Left ventricle myocardium superior (tissue), 1 donor: Measurements from ENCODE around the gene SLC30A7. TPM values are rescaled to one million over a fixed set of nuclear protein-coding genes. Genes with fewer than 3 reads are reported as not detected.

Source experiments
- ATAC-seq: fragments of 200-7000 bp; cut with Tn5 transposase; one replicate; pipeline ENCODE4 v1.9.1; 2020; ENCODE audit warnings: mild to moderate bottlenecking, moderate library complexity
- DNase-seq: peaks from one replicate; pipeline ENCODE4 v3.0.0-alpha.2; 2020
- intact Hi-C: fragments of 100-400 bp; cut with micrococcal nuclease; formaldehyde crosslinking; loops from one replicate; pipeline ENCODE4 v1.11.0; 2022
- total RNA-seq: library from RNA; stranded (reverse); fragmentation: NEBNext Ultra II Directional; extraction: Animal tissue kit (Norgen Biotek cat#: 25700); gene quantifications from one replicate; pipeline ENCODE4 v1.2.1, GENCODE V29; 2021
- donor health status: DM: no; HTN: yes; CAD: no; lungs with severe emphysema.

SLC30A7 gene
- total RNA-seq, 1 donor from 2014 or later = 3.5 TPM

DNA sequence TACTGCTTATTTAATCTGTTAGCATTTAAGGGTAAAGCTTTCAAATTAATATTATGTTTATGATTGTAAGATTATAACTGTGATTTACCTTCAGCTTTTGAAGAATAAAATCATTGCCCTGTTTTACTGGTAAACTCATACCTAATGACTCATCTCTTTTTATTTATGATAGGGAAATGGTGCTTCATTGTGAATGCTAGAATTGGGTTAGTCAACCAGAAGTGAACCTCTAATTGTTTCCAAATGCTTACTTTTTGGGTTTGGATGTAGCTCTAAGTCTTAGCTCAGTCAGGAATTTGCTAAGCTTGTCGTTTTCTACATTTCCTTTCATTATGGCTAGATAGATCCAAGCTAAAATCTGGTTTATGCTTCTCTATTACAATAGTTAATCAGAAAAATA lies 59.4 kb downstream of the SLC30A7 start:
- intact Hi-C loops = no loop called here
- ATAC-seq (no peak), DNase-seq (no peak)

DNA sequence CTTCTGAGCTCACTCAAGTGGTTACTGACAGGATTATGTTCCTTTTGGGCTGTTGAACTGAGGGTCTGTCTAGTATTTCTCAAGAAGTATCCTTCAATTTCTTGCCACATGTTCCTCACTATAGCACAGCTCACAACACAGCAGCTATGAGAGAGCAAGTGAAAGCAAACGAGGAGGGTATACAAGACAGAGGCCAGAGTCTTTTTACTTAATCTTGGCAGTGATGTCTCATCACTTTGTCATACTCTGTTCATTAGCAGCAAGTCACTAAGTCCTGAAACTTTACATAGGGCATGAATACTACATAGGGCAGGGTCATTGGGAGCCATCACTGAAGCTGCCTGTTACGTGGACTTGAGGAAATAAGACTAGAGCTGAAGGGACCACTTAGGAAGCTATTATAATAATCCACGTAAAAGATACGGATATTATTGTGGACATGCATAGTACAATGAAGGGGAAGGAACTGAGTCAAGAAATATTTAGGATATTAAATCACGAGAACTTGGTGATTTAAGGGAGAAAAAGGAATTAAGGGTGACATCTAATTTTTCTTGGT lies 63.7 kb downstream of the SLC30A7 start:
- DNase-seq (no peak), ATAC-seq (no peak)

DNA sequence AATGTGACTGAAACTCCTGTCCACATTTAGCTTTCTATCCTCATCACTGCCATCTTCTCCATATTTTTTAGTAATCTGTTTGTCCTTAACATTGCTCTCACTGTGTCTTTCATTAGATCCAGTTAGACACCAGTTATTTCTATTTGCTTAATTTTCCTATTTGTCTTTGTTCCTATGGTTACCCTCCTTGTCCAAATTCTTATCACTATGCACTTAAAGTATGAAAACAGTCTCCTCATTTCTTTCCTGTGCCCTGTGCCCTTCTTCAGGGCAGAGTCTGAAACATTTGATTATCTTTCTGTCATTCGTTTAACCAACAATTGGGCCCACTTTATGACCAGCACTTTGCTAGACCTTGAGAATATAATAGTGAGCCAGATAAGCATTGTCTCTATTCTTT lies 64.2 kb downstream of the SLC30A7 start:
- DNase-seq (no peak), ATAC-seq (no peak)
- intact Hi-C loops = no loop called here

More for the DNA sequence above, 63.7 kb downstream of the SLC30A7 start:
- intact Hi-C loops = no loop called here

DNA sequence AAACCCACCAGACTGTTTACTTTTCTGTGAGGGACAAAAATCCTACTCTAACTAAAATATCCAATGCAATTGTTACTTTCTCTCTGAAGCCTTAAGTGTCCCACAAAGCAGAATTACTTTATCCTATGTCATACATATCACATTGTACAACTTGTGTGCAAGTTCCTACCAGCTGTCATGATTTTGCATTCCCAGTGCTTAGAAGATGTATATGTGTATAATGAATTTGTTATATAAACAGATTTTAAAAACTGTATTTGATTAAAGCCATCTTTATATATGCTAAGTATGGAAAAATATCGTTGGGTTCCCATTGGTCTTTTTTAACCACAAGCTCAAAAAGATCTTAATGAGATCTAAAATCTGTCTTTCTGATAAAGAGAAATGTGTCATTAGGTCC lies 72.7 kb downstream of the SLC30A7 start:
- intact Hi-C loops = no loop called here
- ATAC-seq = no peak
- no peak for DNase-seq

DNA sequence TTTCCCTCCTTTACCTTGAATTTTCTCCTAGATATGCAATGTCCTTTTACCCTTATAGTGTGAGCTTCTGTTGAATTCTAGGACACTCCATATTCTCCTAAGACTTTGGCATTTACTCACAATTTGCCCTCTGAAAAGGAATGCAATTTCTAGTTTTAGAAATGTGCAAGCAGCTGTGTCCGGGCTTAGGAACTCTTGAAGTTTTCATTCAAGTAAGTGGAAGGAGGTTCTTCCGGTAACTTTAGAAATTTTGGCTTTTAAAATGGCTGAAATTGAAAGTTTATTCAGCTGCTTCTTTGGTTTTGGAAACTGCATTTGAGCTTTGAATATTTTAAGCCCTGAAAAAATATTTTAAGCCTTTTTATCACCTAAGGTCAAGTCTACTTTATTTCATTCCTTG lies 73.4 kb downstream of the SLC30A7 start:
- no peak for ATAC-seq
- DNase-seq = no peak
- intact Hi-C loops = no loop called here

DNA sequence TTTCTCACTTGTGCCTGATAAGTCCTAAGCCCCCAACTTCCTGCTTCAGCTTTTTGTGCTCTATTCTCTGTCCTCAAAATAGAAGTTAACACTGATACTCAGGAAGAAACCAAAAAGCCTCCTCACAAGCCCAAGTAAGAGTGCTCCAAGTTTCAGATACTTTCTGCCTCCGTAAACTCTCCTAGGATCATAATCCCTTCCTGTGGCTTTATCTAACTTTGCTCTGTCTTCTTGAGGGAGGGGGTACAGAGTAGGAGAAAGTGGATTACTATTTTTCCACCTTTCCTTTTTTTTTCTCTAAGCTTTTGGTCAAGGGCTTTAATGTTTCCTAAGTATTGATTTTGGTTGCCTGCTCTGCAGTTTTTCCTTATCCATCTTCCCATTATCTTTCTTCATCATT lies 75.1 kb downstream of the SLC30A7 start:
- intact Hi-C loops = no loop called here
- ATAC-seq (no peak), DNase-seq (no peak)

DNA sequence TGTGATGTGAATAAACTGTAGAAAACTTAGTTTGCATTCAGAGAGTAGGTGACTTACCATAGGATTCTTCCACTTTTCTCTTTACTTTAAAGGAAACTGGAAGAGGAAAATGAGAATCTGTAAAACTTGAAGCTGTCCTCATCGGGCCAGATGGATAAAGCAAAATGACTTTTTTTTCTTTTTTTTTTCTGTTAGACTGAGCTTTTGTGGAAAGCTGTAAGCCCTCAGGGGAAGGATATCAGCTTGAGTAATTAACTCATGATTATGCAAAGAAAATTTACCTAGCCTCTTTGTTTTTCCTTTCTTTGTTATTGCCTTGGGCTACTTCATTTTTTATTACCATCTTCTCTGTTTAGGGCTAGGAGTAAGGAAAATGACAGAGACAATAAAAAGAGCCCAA lies 76.3 kb downstream of the SLC30A7 start:
- ATAC-seq = no peak
- intact Hi-C loops = no loop called here

DNA sequence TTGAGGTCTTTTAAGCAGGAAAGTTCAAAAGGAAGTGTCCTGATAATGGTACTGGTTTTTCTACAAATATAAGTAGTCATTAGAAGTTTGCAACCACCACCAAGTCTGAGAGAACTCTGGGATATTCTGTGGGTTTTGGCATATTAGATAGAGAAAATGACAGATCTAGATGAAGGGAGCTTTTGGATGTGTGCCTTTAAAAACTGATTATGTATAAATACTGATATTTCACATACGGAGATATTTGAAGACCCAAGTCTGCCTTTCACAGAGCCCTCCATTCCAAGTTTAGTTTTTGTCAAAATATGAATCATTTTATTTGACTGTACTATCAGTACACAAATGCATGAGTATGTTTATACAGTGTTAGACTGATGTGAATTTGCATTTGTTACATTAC lies 81.0 kb downstream of the SLC30A7 start:
- ATAC-seq (no peak), DNase-seq (no peak)
- intact Hi-C loops = no loop called here

More for the DNA sequence above, 76.3 kb downstream of the SLC30A7 start:
- no peak for DNase-seq

DNA sequence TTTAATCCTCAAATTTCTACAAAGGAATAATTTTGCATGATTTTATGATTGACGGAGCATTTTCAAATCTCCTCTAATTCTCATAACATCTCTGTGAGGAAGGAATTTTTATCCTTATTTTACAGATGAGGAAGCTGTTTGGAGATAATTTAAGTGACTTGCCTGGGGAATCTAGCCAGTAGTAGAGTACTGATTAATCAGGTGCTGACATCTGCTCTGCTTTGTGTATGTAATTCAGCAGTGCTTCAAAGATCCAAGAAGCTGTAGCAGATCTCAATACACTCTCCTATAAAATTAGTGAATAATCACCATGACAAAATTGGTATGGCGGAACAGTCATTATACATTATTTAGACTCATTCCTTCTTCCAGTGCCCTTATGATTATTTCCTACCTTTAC lies 83.7 kb downstream of the SLC30A7 start:
- intact Hi-C loops = no loop called here
- ATAC-seq (no peak), DNase-seq (no peak)

DNA sequence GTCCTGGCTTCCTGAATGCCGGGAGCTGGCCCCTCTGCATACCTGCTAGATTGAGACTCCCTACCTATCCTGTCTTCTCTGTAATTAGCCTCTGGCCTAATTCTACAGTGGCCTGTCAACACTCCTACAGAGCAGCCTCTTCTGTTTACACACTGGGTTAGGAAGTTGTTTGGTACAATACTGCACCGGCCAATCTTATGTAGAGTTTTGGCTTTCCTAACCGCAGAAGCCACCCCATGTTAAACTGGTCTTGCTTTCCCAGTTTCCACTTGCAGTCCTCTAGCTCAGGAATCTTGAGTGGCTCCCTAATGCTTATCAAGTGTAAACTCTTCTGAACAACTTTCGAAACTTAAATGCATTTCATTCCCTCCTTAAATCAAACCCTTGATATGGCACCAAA lies 86.9 kb downstream of the SLC30A7 start:
- intact Hi-C loops = no loop called here
- ATAC-seq (peak; percentile 81), DNase-seq (no peak)

DNA sequence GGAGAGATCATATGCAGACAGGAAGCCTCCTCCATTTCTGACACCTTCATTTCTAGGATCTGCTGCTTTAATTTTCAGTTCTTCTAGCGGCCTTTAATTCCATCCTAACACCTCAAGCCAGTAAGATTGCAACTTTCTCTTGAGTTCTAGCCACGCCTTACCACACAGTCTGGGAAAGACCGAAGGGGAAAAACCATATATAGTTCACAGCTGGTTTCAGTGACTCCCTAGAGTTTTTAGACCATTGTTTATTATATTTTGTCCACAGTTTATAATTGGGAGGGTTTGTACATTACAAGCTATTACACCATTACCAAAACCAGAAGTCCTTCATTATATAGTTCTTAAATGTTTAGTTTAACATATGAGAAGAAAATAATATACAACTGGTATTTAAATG lies 92.2 kb downstream of the SLC30A7 start:
- ATAC-seq = no peak
- no peak for DNase-seq
- intact Hi-C loops = no loop called here

DNA sequence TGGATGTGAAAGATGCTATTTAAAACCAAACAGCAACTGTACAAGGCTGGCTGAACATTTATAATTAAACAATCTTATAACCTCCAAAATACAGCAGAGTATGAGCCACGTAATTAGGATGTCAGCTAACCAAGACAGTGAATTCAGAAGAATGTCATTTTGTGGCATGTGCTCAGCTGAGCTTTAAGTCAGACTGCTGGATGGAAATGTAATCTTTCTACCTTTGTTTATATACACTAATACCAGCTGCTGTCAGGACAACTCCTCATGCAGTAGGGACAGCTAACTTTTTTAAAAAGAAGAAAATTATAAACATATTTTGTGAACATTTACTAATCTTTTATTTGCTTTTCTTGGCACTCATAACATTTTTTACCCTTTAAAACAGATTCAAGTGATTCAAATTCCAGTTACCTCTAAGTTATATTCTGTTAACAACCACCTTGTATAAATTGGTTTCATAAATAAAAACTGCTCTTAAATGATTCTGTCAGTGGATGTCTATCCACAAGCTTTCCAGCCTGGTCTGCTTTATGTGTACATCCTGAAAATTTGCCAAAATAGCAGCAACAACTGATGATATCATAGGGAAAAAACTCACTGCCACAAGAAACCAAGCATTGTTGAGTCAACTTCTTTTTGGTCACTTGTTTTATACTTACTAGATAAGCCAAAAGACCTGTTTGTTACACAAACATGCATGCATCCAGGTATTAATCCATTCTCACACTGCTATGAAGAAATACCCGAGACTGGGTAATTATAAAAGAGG lies 93.6 kb downstream of the SLC30A7 start:
- intact Hi-C loops = no loop called here
- no peak for DNase-seq
- ATAC-seq = no peak

DNA sequence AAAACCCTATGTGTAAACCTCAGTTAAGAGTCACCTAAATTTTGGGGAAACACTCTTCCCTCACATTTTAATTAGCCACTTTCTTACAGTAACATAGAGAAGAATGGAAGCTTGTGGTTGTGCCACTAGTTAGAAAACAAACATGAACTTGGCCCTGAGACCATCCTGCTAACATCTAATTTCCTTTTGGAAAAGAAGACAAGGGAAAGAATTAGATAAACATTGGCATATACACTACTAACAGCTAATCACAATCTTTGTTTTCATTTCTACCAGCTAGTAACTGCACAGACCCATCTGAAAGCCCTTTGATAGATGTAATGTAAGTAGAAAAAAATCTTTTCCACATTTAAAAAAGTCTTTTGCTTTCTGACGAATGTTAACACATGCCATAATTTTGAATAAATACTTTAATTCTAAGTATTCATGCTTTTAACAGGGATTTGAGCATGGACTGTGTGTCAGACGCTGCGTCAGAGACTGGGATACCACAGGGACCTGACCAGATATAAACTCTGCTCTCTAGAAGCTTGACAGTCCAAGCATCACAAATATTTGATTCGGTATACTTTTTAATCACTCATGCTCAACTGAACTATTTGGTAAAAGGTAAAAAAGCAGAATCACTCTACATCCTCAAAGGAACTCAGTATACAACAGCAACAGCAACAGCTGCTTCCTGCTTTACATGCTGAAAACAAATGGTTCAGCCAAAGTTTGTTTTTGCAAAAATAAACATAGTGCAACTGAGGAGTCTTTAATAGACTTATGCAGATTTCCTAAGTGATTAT lies 99.5 kb downstream of the SLC30A7 start:
- intact Hi-C loops = no loop called here
- DNase-seq (no peak), ATAC-seq (peak; percentile 35)

DNA sequence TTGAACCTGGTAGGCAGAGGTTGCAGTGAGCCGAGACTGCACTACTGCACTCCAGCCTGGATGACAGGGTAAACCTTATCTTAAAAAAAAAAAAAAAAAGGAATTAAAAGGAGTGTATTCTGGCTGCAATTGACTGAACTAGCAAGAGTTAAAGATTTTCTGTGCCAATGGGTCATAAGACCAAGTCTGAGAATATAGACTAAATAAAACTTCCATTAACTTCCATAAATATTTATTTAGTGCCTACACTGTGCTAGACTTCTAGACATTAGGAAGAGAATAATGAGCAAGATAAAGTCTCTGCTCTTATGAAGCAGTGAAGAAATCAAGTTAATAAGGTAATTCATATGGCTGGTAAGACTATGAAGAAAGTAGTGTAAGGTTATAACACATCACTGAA lies 102.5 kb downstream of the SLC30A7 start:
- DNase-seq = no peak
- intact Hi-C loops = no loop called here
- no peak for ATAC-seq

DNA sequence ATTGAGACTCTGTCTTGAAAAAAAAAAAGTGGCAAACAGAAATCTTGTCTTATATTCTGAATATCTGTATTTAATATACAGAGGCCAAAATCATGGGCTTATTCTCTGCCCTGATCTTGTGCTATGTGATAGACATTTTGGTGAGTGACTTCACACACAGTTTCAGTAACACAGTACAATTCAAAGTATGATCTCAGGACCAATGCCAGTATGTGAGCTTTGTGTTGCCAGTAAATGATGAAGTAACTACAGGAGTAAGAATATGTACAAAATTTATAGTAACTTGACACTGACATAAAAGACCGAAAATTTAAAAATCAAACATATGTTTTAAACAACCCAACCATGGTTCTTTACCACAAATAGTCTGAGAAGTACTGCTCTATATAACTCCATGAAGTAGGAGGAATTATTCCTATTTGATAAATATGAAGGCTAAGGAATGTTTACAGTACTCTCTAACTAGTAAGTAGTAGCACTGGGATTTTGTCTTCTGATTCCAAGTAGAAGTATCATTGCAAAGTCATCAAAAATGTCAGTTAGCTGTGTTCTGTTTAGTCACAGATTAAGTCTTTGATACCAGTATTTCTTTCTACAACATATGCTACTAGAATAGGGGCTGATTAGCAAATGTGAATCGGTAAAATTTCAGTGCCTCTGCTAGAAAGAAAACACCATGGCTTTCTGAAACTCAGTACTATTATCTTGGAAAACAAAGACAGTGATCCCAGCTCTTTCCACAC lies 104.4 kb downstream of the SLC30A7 start:
- no peak for DNase-seq
- ATAC-seq = no peak
- intact Hi-C loops = no loop called here

DNA sequence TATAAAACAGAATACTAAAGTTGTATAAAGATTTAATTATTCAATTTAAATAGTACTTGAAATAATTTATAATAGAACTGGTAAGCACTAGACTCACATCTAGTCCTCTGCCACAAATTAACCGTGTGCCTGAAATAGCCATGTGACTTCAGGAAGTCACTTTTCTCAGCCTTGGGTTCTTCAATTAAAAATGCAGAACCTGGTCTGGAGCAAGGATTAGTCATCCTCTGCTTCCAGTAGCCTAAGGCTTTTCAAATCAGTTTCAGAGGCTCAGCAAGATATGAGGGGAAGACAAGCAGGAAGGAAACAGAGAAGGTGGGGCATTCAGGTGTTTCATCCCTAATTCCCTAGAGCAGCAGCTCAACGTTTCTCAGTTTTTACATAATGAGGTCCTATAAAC lies 106.7 kb downstream of the SLC30A7 start:
- peak; percentile 41 for ATAC-seq
- intact Hi-C loops = no loop called here
- DNase-seq = no peak

DNA sequence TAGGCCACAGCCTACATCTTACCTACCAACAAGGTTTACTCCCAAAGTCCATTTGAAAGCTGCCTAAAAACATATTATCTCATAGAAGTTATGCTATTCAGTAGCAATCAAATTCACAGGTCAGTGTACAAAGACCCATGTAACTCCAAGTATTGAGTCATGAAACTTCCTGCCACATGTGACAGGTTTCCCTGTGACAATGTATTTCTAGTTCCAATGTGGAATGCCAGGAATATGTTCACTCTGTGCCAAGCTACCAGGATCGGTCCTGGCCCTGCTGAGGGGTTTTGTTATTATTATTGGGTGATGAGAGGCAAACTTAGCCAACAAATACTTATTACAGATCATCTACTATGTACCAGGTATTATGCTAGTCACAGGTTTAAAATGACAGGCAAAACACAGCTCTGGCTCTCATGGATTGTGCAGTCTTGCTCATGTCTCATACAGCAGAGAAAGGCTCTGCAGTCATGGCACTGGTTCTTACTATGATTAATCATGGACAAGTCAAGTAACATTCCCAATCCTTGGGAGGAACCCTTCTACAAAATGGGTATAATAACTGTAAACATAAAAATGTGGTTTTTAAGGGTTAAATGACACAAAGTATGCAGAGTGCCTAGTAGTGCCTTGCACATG lies 107.2 kb downstream of the SLC30A7 start:
- DNase-seq = no peak
- ATAC-seq = peak; percentile 60
- intact Hi-C loops = no loop called here

DNA sequence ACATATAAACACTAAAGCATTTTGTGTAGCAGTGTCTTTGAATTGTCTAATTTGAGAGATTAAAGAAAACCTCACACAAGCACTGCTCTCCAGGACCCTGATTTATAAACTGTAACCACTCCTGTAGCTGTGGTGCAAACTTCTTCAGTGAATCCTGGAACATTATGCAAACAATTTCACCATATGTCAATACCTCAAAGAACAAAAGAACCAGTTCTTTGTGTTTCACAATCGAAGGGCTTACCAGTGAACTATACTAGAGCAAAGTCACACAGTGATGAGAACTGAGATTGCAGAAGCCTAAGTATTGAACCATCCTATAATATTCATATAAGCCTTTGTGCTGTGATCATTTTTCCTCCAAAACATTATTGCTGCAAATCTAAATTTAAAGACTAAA lies 108.2 kb downstream of the SLC30A7 start:
- DNase-seq (no peak), ATAC-seq (no peak)
- intact Hi-C loops = no loop called here

DNA sequence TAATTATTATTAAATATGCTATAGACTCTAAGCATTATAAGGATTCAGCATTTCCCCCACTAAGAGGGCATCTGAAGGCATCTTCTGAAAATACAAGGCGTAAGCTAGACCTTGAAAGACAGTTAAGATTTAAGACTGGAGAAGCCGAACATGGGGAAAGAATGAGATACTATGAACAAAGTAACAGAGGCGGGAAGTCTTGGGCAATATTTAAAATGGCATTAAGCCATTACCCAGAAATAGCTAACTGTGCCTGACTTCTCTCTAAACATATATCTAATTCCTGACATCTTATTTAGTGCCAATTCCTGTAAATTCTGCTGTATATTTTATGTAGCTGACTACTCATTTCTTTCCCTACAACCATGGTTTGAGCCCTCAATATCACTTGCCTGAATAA lies 108.8 kb downstream of the SLC30A7 start:
- ATAC-seq = no peak
- no peak for DNase-seq
- intact Hi-C loops = no loop called here
